Astrocyte (in vitro differentiated cells and primary cell): ENCODE data around the gene CSRNP3. TPM values are rescaled to one million over a fixed set of nuclear protein-coding genes. Genes with fewer than 3 reads are reported as not detected.
A peak's percentile ranks its signal among the peaks of the same experiment; 100 is the strongest.

Source experiments
- DNase-seq: peaks from one replicate; pipeline ENCODE4 v3.0.0-alpha.2; 2010; ENCODE audit warnings: low read depth
- FAIRE-seq: peaks from 2 replicates; lab custom pipeline; 2011; peaks lifted over from hg19 to GRCh38; lab: Jason Lieb, UNC
- H2AFZ ChIP-seq: 2 replicates; pipeline ENCODE4 v1.6.0; 2012; ENCODE audit warnings: low read depth, low read length, inconsistent platforms
- H3K27ac ChIP-seq: 2 replicates; pipeline ENCODE4 v1.5.1; 2011; ENCODE audit warnings: low read depth, low read length, inconsistent platforms
- H3K27me3 ChIP-seq: 2 replicates; pipeline ENCODE4 v1.6.0; 2011; ENCODE audit warnings: low read length, inconsistent platforms; ENCODE audit not compliant: insufficient read depth
- H3K36me3 ChIP-seq: 2 replicates; pipeline ENCODE4 v1.5.1; 2011; ENCODE audit warnings: low read length, inconsistent platforms; ENCODE audit not compliant: insufficient read depth
- H3K4me1 ChIP-seq: 2 replicates; pipeline ENCODE4 v1.5.1; 2011; ENCODE audit warnings: low read length, inconsistent platforms; ENCODE audit not compliant: insufficient read depth
- H3K4me2 ChIP-seq: 2 replicates; pipeline ENCODE4 v1.6.0; 2012; ENCODE audit warnings: low read length, inconsistent platforms
- H3K4me3 ChIP-seq: 2 replicates; pipeline ENCODE4 v1.5.1; 2011; ENCODE audit warnings: low read depth, mild to moderate bottlenecking, low read length, inconsistent platforms; ENCODE audit not compliant: insufficient read depth
- H3K79me2 ChIP-seq: 2 replicates; pipeline ENCODE4 v1.6.0; 2012; ENCODE audit warnings: mild to moderate bottlenecking, low read length, inconsistent platforms; ENCODE audit not compliant: insufficient read depth
- H3K9ac ChIP-seq: 2 replicates; pipeline ENCODE4 v1.6.0; 2012; ENCODE audit warnings: mild to moderate bottlenecking, low read length, inconsistent platforms
- H3K9me3 ChIP-seq: 2 replicates; pipeline ENCODE4 v1.5.1; 2012; ENCODE audit warnings: low read depth, mild to moderate bottlenecking, low read length, inconsistent platforms; ENCODE audit not compliant: insufficient read depth
- H4K20me1 ChIP-seq: 2 replicates; pipeline ENCODE4 v1.6.0; 2012; ENCODE audit warnings: low read length, inconsistent platforms; ENCODE audit not compliant: insufficient read depth
- H3K27ac Mint-ChIP-seq: one replicate; pipeline ENCODE4 v1.8.0; 2021; ENCODE audit warnings: mild to moderate bottlenecking, mixed read lengths; ENCODE audit not compliant: unreplicated experiment
- H3K27me3 Mint-ChIP-seq: one replicate; pipeline ENCODE4 v1.8.0; 2021; ENCODE audit warnings: low read depth, mixed read lengths; ENCODE audit not compliant: unreplicated experiment
- H3K36me3 Mint-ChIP-seq: one replicate; pipeline ENCODE4 v1.8.0; 2021; ENCODE audit warnings: low read depth, mixed read lengths; ENCODE audit not compliant: unreplicated experiment
- H3K4me1 Mint-ChIP-seq: one replicate; pipeline ENCODE4 v1.8.0; 2021; ENCODE audit warnings: low read depth, mixed read lengths; ENCODE audit not compliant: unreplicated experiment
- H3K4me3 Mint-ChIP-seq: one replicate; pipeline ENCODE4 v1.8.0; 2021; ENCODE audit warnings: mild to moderate bottlenecking, moderate library complexity, mixed read lengths; ENCODE audit not compliant: unreplicated experiment
- H3K9me3 Mint-ChIP-seq: one replicate; pipeline ENCODE4 v1.8.0; 2021; ENCODE audit warnings: mild to moderate bottlenecking, mixed read lengths; ENCODE audit not compliant: unreplicated experiment
- CTCF ChIP-seq: IDR thresholded peaks from 2 replicates; pipeline ENCODE4 v1.5.1; 2011; ENCODE audit warnings: low read depth, mild to moderate bottlenecking, inconsistent platforms, low read length, moderate library complexity; ENCODE audit not compliant: insufficient read depth
- EZH2 ChIP-seq: IDR thresholded peaks from 2 replicates; pipeline ENCODE4 v1.6.1; 2012; ENCODE audit warnings: mild to moderate bottlenecking, low read length, inconsistent platforms; ENCODE audit not compliant: insufficient read depth
- total RNA-seq: library from RNA; stranded (reverse); gene quantifications from 2 replicates; pipeline ENCODE4 v1.2.1, GENCODE V29; 2021

CSRNP3 gene
- total RNA-seq, 1 donor from 2014 or later: 5.9 TPM

DNA sequence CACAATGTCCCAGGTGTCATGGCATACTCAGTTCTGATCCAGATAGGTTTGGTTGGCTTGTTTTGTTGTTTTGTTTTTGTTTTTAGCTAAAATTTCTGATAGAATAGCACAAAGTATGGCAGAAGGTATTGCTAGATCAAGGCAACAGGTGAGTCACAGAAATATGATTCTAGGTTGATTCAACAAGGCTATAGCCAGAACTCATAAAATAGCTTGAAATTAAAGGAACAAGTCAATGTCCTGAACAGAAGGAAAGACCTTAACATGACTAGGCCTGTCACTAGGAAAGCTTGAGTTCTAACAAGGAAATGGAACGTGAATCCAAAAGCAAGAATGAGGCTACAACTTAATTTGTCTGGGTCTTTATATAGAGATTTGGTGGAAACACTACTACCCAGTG is 167.5 kb downstream of the CSRNP3 start:
- FAIRE-seq: no peak
- no peak overlapping the region for H3K27ac Mint-ChIP-seq

DNA sequence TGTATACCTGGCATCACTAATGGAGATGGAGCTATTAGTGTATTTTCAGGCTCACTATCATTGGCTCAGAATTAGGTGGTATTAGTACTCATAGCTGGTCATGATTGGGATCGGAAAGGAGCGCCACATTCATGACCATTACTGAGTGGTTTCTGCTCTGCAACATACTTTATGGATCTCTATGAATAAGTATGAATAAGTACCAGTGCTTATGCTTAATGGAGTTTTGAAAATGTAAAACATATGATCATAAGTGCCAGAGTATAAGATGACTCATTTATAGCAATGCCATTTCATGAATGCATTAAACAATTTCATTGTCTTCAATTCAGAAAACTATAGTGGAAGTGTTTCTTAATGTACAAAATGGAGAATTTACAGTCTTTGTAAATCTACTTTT is 167.9 kb downstream of the CSRNP3 start:
- Histone ChIP-seq H3K9me3 (no peaks in the 10 kb centered on the region), H4K20me1 (no peaks in the 10 kb centered on the region), H3K4me1 (no peaks in the 10 kb centered on the region), H2AFZ (no peak overlapping the region), H3K4me3 (no peak overlapping the region), H3K79me2 (no peaks in the 10 kb centered on the region), H3K36me3 (no peaks in the 10 kb centered on the region), H3K27me3 (no peaks in the 10 kb centered on the region), H3K27ac (no peak overlapping the region), H3K9ac (no peak overlapping the region), H3K4me2 (no peak overlapping the region)
- Mint-ChIP-seq H3K9me3 (no peaks in the 10 kb centered on the region), H3K4me1 (peaks cover 9% of the 10 kb centered on the region), H3K27me3 (no peaks in the 10 kb centered on the region), H3K4me3 (no peak overlapping the region), H3K27ac (no peak overlapping the region), H3K36me3 (peaks cover 2% of the 10 kb centered on the region)
- peak; percentile 4 for DNase-seq
- no peak for TF ChIP-seq EZH2
- no peak for TF ChIP-seq CTCF
- FAIRE-seq: no peak

More for the DNA sequence above, 167.5 kb downstream of the CSRNP3 start:
- no peak overlapping the region for H3K4me3 Mint-ChIP-seq
- TF ChIP-seq CTCF (no peak), EZH2 (no peak)
- H3K36me3 ChIP-seq: no peaks in the 10 kb centered on the region
- no peaks in the 10 kb centered on the region for H3K27me3 Mint-ChIP-seq
- H3K4me2 ChIP-seq: no peak overlapping the region
- no peaks in the 10 kb centered on the region for H4K20me1 ChIP-seq
- H3K9ac ChIP-seq: no peak overlapping the region
- peaks cover 9% of the 10 kb centered on the region for H3K4me1 Mint-ChIP-seq
- H3K79me2 ChIP-seq: no peaks in the 10 kb centered on the region
- H3K9me3 Mint-ChIP-seq: no peaks in the 10 kb centered on the region
- no peak overlapping the region for H3K4me3 ChIP-seq
- DNase-seq: no peak
- peaks cover 2% of the 10 kb centered on the region for H3K36me3 Mint-ChIP-seq
- H3K4me1 ChIP-seq: no peaks in the 10 kb centered on the region
- H3K9me3 ChIP-seq: no peaks in the 10 kb centered on the region
- H3K27ac ChIP-seq: no peak overlapping the region
- H3K27me3 ChIP-seq: no peaks in the 10 kb centered on the region
- no peak overlapping the region for H2AFZ ChIP-seq

DNA sequence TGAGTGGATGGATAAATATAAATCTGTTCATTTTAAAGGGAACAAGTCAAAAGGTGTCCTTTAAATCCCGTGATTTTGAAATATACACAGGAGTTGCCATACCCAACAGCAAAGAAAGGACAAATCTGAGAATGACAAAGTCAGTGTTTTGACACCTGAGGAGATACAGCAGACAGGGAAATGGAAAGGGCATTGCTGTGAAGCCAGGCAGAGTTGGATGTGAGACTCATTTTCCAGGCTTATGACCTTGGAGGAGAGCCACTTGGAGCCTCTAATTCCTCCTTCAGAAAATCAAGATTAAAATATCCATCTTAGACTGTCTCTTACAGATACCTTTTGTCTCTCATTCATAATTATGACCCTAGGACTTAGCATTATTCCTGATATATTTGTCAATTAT is 170.0 kb downstream of the CSRNP3 start:
- Histone ChIP-seq H3K79me2 (no peaks in the 10 kb centered on the region), H4K20me1 (no peaks in the 10 kb centered on the region), H3K4me3 (no peak overlapping the region), H3K27me3 (no peaks in the 10 kb centered on the region), H3K36me3 (no peaks in the 10 kb centered on the region), H3K27ac (no peak overlapping the region), H3K9me3 (no peaks in the 10 kb centered on the region), H3K9ac (no peak overlapping the region), H3K4me1 (no peaks in the 10 kb centered on the region), H2AFZ (no peak overlapping the region), H3K4me2 (no peak overlapping the region)
- Mint-ChIP-seq H3K36me3 (no peaks in the 10 kb centered on the region), H3K4me3 (no peak overlapping the region), H3K27ac (no peak overlapping the region), H3K4me1 (peaks cover 5% of the 10 kb centered on the region), H3K9me3 (no peaks in the 10 kb centered on the region), H3K27me3 (no peaks in the 10 kb centered on the region)
- DNase-seq (no peak), FAIRE-seq (no peak)
- no peak for TF ChIP-seq EZH2
- no peak for TF ChIP-seq CTCF
